Measurements from ENCODE around the gene CUTC. TPM values are rescaled to one million over a fixed set of nuclear protein-coding genes. Genes with fewer than 3 reads are reported as not detected.

The CUTC gene
- total and polyA plus RNA-seq, 4 donors, result 16.3 to 23.9 (median 19.2) TPM

DNA sequence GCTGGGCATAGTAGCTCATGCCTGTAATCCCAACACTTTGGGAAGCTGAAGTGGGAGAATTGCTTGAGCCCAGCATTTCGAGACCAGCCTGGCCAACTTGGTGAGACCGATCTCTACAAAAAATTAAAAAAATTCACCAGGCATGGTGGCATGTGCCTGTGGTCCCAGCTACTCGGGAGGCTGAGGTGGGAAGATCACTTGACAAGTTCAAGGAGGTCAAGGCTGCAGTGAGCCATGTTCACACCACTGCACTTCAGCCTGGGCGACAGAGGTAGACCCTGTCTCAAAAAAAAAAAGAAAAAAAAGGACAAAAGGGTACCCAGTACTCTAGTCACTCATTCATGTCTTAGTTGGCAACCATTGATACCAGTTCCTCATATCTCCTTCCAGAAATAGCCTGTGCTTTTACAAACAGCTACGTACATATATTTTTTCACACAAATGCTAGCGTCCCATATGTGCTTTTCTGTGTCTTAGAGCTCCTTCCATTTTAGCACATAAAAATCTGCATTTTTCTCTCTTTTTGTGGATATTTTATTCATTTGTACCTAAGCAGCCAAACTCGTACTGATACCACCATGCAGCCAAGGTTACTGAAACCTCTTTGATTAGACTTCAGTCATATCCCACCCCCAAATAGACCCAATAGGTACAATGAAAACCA, 55.9 kb downstream of the CUTC start:
- Histone ChIP-seq H3K4me1 (ENCODE audit: control insufficient read depth, insufficient read depth, low read length) (no peaks in the 10 kb centered on the region), H3K4me3 (ENCODE audit: low read depth, low read length) (no peak overlapping the region), H3K9me3 (ENCODE audit: control insufficient read depth, insufficient read depth, low read length) (no peaks in the 10 kb centered on the region), H3K27me3 (ENCODE audit: control insufficient read depth, insufficient read depth, low read length) (no peaks in the 10 kb centered on the region), H3K27ac (ENCODE audit: low read depth, low read length) (no peak overlapping the region), H3K36me3 (ENCODE audit: control insufficient read depth, insufficient read depth, low read length) (no peaks in the 10 kb centered on the region)
- 84% methylated on average over 4 of the region's 7 CpGs for WGBS (ENCODE audit: insufficient coverage)
- peak in 1 of 6 donors; percentile 56 for DNase-seq (ENCODE audit: low read depth in 4 of 6, low spot score in 6 of 6)

DNA sequence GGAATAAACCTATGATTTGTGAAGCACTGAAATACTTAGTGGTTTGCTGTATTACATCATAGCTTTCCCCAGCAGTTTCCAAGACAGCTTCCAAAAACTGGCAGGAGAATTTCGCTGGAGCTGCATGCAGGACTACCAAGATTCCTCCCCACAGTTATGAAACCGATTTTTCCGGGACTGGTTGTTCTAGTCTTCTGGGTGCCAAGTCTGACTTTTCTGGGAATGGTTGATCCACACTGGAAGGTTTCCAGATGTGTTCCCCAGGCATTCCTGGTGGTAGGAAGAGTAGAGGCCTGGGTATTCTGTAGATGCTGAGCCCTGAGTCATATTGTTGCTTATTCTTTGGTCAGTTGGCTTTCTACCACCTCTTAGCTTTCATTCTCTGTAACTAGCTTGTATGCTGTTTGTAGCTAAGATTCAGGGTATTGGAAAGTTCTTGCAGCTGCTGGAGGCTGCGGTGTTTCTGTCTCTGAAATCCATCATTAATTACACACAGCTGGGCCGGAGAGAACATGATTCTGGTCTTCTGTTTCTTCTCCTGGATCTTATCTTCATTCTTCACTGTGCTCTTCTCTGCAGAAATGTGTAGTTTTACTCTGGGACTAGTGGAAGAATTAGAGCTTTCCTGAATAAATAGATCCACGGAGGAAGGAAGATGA, 56.7 kb downstream of the CUTC start:
- Histone ChIP-seq H3K36me3 (ENCODE audit: control insufficient read depth, insufficient read depth, low read length) (no peaks in the 10 kb centered on the region), H3K27ac (ENCODE audit: low read depth, low read length) (no peak overlapping the region)
- peak in 1 of 6 donors; percentile 58 for DNase-seq (ENCODE audit: low read depth in 4 of 6, low spot score in 6 of 6)

DNA sequence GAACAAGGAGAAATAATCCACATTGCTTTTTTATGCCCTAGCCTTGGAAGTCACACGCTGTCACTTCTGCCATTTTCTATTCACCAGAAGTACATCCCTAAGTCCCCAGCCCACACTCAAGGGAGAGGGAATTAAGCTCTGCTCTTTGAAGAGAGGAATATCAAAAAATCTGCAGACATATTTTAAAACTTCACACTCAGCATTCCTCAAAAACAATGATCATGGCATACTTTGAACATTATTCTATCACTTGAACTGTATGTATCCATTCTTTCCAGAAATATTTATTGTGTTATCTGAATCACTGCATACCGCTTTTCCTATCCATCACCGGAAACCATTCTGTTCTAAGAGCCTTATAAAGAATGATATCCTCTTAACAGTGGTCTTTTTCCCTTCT, 59.8 kb downstream of the CUTC start:
- H3K4me1 ChIP-seq (ENCODE audit: control insufficient read depth, insufficient read depth, low read length), result no peaks in the 10 kb centered on the region
- no peaks in the 10 kb centered on the region for H3K9me3 ChIP-seq (ENCODE audit: control insufficient read depth, insufficient read depth, low read length)
- H3K27ac ChIP-seq (ENCODE audit: low read depth, low read length), result no peak overlapping the region
- H3K27me3 ChIP-seq (ENCODE audit: control insufficient read depth, insufficient read depth, low read length), result no peaks in the 10 kb centered on the region
- DNase-seq (ENCODE audit: low read depth in 4 of 6, low spot score in 6 of 6), result no peak
- no peaks in the 10 kb centered on the region for H3K36me3 ChIP-seq (ENCODE audit: control insufficient read depth, insufficient read depth, low read length)
- no peak overlapping the region for H3K4me3 ChIP-seq (ENCODE audit: low read depth, low read length)
- no CpG with 5 or more reads among the region's 3 CpGs for WGBS (ENCODE audit: insufficient coverage)

More for the DNA sequence above, 56.7 kb downstream of the CUTC start:
- 100% methylated on average over 2 of the region's 6 CpGs for WGBS (ENCODE audit: insufficient coverage)
- Histone ChIP-seq H3K9me3 (ENCODE audit: control insufficient read depth, insufficient read depth, low read length) (no peaks in the 10 kb centered on the region), H3K4me3 (ENCODE audit: low read depth, low read length) (no peak overlapping the region), H3K27me3 (ENCODE audit: control insufficient read depth, insufficient read depth, low read length) (no peaks in the 10 kb centered on the region), H3K4me1 (ENCODE audit: control insufficient read depth, insufficient read depth, low read length) (no peaks in the 10 kb centered on the region)

DNA sequence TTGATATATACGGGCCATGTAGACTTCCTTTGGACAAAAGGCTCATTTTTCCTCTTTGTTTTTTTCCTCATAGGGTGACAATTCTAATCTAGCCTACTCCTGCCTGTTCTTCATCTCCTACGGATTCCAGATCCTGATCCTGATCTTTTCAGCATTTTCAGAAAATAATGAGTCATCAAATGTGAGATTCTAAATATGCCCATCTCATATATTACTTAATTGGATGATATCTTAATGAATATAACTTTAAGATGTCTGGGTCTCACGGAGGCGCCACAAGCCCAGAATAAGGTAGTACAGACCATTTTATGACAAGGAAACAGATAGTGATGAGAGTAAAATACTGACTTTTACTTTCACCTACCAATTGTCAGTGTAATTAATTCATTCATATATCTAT, 61.8 kb downstream of the CUTC start:
- WGBS (ENCODE audit: insufficient coverage), result 67% methylated on average over 1 of the region's 4 CpGs
- no peak overlapping the region for H3K4me3 ChIP-seq (ENCODE audit: low read depth, low read length)
- no peaks in the 10 kb centered on the region for H3K27me3 ChIP-seq (ENCODE audit: control insufficient read depth, insufficient read depth, low read length)
- no peak for DNase-seq (ENCODE audit: low read depth in 4 of 6, low spot score in 6 of 6)
- no peaks in the 10 kb centered on the region for H3K36me3 ChIP-seq (ENCODE audit: control insufficient read depth, insufficient read depth, low read length)
- no peak overlapping the region for H3K27ac ChIP-seq (ENCODE audit: low read depth, low read length)
- no peaks in the 10 kb centered on the region for H3K4me1 ChIP-seq (ENCODE audit: control insufficient read depth, insufficient read depth, low read length)
- H3K9me3 ChIP-seq (ENCODE audit: control insufficient read depth, insufficient read depth, low read length), result no peaks in the 10 kb centered on the region

DNA sequence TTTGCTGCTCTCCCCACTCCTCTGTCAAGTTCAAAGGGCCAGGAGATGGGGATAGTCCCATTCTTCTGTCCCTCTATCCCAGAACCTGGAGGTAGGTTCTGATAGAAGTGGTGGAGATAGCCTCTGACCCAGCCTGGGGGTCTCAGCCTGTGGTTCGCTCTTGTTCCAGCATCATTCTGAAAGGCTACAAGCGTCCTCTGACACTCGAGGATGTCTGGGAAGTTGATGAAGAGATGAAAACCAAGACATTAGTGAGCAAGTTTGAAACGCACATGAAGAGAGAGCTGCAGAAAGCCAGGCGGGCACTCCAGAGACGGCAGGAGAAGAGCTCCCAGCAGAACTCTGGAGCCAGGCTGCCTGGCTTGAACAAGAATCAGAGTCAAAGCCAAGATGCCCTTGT, 64.9 kb downstream of the CUTC start:
- Histone ChIP-seq H3K4me3 (ENCODE audit: low read depth, low read length) (no peak overlapping the region), H3K36me3 (ENCODE audit: control insufficient read depth, insufficient read depth, low read length) (no peaks in the 10 kb centered on the region), H3K27me3 (ENCODE audit: control insufficient read depth, insufficient read depth, low read length) (no peaks in the 10 kb centered on the region), H3K4me1 (ENCODE audit: control insufficient read depth, insufficient read depth, low read length) (no peaks in the 10 kb centered on the region), H3K27ac (ENCODE audit: low read depth, low read length) (no peak overlapping the region), H3K9me3 (ENCODE audit: control insufficient read depth, insufficient read depth, low read length) (no peaks in the 10 kb centered on the region)
- WGBS (ENCODE audit: insufficient coverage), result 94% methylated on average over 6 of the region's 6 CpGs
- DNase-seq (ENCODE audit: low read depth in 4 of 6, low spot score in 6 of 6), result no peak

DNA sequence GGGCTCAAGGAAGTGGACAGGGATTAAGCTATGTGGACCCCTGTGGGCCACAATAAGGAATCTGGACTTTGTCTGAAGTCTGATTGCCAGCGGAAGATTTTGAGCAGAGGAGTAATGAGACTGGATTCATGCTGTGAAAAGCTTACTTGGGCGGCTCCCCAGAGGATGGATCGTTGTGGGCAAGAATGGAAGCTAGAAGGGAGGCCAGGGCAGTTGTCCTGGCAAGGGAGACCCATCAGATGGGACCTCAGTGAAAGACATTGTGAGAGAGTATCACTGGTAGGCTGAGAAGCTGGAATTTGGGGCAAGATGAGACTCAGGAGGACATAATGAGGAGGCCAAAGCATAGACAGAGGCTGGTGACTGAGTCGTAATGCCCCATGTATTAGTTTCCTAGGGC, 66.0 kb downstream of the CUTC start:
- 85% methylated on average over 4 of the region's 4 CpGs for WGBS (ENCODE audit: insufficient coverage)
- no peak for DNase-seq (ENCODE audit: low read depth in 4 of 6, low spot score in 6 of 6)

DNA sequence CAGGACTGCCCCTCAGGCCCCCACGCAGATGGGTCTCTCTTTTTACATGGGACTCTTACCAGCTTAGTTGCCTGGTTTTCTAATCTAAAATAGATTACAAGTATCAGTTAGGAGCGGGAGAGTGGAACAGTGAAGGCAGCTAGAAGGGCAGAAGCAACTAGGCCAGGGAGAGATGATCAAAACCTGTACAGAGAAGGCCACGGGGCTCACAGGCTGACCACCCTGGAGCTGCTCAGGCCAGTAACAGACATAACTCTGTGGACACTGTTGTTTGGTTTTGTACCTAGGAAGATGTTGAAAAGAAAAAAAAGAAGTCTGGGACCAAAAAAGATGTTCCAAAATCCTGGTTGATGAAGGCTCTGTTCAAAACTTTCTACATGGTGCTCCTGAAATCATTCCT, 66.9 kb downstream of the CUTC start:
- no peak overlapping the region for H3K4me3 ChIP-seq (ENCODE audit: low read depth, low read length)
- no peaks in the 10 kb centered on the region for H3K9me3 ChIP-seq (ENCODE audit: control insufficient read depth, insufficient read depth, low read length)
- no peak overlapping the region for H3K27ac ChIP-seq (ENCODE audit: low read depth, low read length)
- H3K27me3 ChIP-seq (ENCODE audit: control insufficient read depth, insufficient read depth, low read length), result no peaks in the 10 kb centered on the region
- H3K4me1 ChIP-seq (ENCODE audit: control insufficient read depth, insufficient read depth, low read length), result no peaks in the 10 kb centered on the region
- no peak for DNase-seq (ENCODE audit: low read depth in 4 of 6, low spot score in 6 of 6)
- no peaks in the 10 kb centered on the region for H3K36me3 ChIP-seq (ENCODE audit: control insufficient read depth, insufficient read depth, low read length)
- WGBS (ENCODE audit: insufficient coverage), result 100% methylated on average over 1 of the region's 3 CpGs

More for the DNA sequence above, 66.0 kb downstream of the CUTC start:
- no peaks in the 10 kb centered on the region for H3K27me3 ChIP-seq (ENCODE audit: control insufficient read depth, insufficient read depth, low read length)
- H3K36me3 ChIP-seq (ENCODE audit: control insufficient read depth, insufficient read depth, low read length), result no peaks in the 10 kb centered on the region
- H3K9me3 ChIP-seq (ENCODE audit: control insufficient read depth, insufficient read depth, low read length), result no peaks in the 10 kb centered on the region
- no peak overlapping the region for H3K4me3 ChIP-seq (ENCODE audit: low read depth, low read length)
- H3K4me1 ChIP-seq (ENCODE audit: control insufficient read depth, insufficient read depth, low read length), result no peaks in the 10 kb centered on the region
- no peak overlapping the region for H3K27ac ChIP-seq (ENCODE audit: low read depth, low read length)

DNA sequence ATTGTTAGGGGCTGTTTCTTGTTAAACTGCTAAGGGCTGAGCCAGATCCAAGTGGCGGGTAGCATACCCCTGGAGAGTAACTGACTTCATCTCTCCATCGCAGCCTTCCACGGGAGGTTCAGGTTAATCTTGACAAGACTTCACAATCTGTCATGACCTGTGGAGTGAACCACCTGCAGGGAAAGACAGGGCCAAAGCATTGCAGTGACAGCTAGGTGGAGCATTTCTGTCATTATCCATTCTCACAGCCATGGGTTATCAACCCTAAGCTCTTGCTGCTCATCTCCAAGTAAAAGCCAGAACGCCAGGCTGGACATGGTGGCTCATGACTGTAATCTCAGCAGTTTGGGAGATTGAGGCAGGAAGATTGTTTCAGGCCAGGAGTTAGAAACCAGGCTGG, 67.6 kb downstream of the CUTC start:
- H3K4me1 ChIP-seq (ENCODE audit: control insufficient read depth, insufficient read depth, low read length), result no peaks in the 10 kb centered on the region
- no peak for DNase-seq (ENCODE audit: low read depth in 4 of 6, low spot score in 6 of 6)
- no peak overlapping the region for H3K27ac ChIP-seq (ENCODE audit: low read depth, low read length)
- no peaks in the 10 kb centered on the region for H3K9me3 ChIP-seq (ENCODE audit: control insufficient read depth, insufficient read depth, low read length)
- no peaks in the 10 kb centered on the region for H3K36me3 ChIP-seq (ENCODE audit: control insufficient read depth, insufficient read depth, low read length)
- 91% methylated on average over 4 of the region's 4 CpGs for WGBS (ENCODE audit: insufficient coverage)
- H3K4me3 ChIP-seq (ENCODE audit: low read depth, low read length), result no peak overlapping the region
- no peaks in the 10 kb centered on the region for H3K27me3 ChIP-seq (ENCODE audit: control insufficient read depth, insufficient read depth, low read length)

DNA sequence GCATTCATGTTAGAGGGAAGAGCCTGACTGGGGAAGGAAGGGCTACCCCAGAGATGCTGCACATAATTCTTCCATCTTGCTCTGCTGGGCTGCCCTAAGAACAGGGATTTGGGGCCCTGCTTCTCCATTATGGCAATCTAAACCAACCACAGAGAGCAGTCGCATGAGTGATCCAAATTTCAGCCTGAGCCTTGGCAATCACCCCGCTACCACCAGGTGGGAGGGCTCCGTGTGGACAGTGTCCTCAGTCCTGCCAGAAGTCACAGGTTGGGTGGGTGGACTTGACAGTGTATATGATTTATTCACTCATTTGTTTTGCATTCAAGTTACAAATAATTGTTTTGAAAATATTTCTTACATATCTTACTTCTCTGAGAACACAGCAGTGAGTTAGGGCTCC, 72.4 kb downstream of the CUTC start:
- WGBS (ENCODE audit: insufficient coverage), result 100% methylated on average over 1 of the region's 3 CpGs
- no peak overlapping the region for H3K4me3 ChIP-seq (ENCODE audit: low read depth, low read length)
- H3K27me3 ChIP-seq (ENCODE audit: control insufficient read depth, insufficient read depth, low read length), result no peaks in the 10 kb centered on the region
- H3K27ac ChIP-seq (ENCODE audit: low read depth, low read length), result no peak overlapping the region
- no peak for DNase-seq (ENCODE audit: low read depth in 4 of 6, low spot score in 6 of 6)
- H3K9me3 ChIP-seq (ENCODE audit: control insufficient read depth, insufficient read depth, low read length), result no peaks in the 10 kb centered on the region
- H3K36me3 ChIP-seq (ENCODE audit: control insufficient read depth, insufficient read depth, low read length), result no peaks in the 10 kb centered on the region
- H3K4me1 ChIP-seq (ENCODE audit: control insufficient read depth, insufficient read depth, low read length), result no peaks in the 10 kb centered on the region

DNA sequence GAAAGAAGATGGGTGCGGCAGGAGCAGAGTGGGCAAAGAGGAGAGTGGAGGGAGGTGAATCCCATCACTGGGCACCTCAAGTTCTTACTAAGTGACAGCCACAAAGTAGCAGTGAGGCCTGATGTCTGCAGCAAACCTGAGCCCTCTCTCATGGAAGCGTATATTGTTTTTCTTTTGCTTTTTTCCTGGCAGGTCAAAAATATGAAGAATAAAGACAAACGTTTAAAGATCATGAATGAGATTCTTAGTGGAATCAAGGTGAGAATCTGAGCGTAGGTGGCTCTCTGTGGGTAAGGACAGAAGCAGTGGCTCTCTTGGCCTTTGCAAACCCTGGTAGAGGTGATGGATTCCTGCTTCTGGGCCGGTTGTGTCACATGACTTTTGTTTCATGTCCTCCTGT, 73.2 kb downstream of the CUTC start:
- Histone ChIP-seq H3K4me3 (ENCODE audit: low read depth, low read length) (no peak overlapping the region), H3K9me3 (ENCODE audit: control insufficient read depth, insufficient read depth, low read length) (no peaks in the 10 kb centered on the region), H3K27me3 (ENCODE audit: control insufficient read depth, insufficient read depth, low read length) (no peaks in the 10 kb centered on the region), H3K27ac (ENCODE audit: low read depth, low read length) (no peak overlapping the region), H3K4me1 (ENCODE audit: control insufficient read depth, insufficient read depth, low read length) (no peaks in the 10 kb centered on the region), H3K36me3 (ENCODE audit: control insufficient read depth, insufficient read depth, low read length) (no peaks in the 10 kb centered on the region)
- WGBS (ENCODE audit: insufficient coverage), result 94% methylated on average over 2 of the region's 5 CpGs
- no peak for DNase-seq (ENCODE audit: low read depth in 4 of 6, low spot score in 6 of 6)

Measured in spinal cord (tissue), 10 donors.